GM13976 (cell line): ENCODE results near the gene RPL15.

Experiments
- DNase-seq: peaks from one replicate; pipeline ENCODE4 v3.0.0; 2012; ENCODE audit warnings: low spot score
- in situ Hi-C: fragments of 300-500 bp; cut with MboI; formaldehyde crosslinking; loops from one replicate; pipeline ENCODE4 v1.12.0; 2022; ENCODE audit warnings: low sequenced_read_pairs, mixed read lengths, inconsistent platforms; ENCODE audit not compliant: unreplicated experiment
- TF ChIP-seq, protein P1 (sequence below): IDR thresholded peaks from 2 replicates; pipeline ENCODE4 v1.5.1; 2012; ENCODE audit warnings: borderline replicate concordance, mild to moderate bottlenecking; ENCODE audit not compliant: insufficient read depth; ENCODE audit errors: extremely low read depth, missing control alignments, control extremely low read depth

Gene RPL15

DNA sequence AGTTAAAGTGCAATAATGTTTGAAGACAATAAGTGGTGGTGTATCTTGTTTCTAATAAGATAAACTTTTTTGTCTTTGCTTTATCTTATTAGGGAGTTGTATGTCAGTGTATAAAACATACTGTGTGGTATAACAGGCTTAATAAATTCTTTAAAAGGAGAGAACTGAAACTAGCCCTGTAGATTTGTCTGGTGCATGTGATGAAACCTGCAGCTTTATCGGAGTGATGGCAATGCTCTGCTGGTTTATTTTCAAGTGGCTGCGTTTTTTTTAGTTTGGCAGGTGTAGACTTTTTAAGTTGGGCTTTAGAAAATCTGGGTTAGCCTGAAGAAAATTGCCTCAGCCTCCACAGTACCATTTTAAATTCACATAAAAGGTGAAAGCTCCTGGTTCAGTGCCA is 2.7 kb downstream of the RPL15 start:
- TF ChIP-seq, protein P1, sequence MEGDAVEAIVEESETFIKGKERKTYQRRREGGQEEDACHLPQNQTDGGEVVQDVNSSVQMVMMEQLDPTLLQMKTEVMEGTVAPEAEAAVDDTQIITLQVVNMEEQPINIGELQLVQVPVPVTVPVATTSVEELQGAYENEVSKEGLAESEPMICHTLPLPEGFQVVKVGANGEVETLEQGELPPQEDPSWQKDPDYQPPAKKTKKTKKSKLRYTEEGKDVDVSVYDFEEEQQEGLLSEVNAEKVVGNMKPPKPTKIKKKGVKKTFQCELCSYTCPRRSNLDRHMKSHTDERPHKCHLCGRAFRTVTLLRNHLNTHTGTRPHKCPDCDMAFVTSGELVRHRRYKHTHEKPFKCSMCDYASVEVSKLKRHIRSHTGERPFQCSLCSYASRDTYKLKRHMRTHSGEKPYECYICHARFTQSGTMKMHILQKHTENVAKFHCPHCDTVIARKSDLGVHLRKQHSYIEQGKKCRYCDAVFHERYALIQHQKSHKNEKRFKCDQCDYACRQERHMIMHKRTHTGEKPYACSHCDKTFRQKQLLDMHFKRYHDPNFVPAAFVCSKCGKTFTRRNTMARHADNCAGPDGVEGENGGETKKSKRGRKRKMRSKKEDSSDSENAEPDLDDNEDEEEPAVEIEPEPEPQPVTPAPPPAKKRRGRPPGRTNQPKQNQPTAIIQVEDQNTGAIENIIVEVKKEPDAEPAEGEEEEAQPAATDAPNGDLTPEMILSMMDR, result no peak
- in situ Hi-C loops, result no loop called here
- DNase-seq, result no peak

- in situ Hi-C loops, result no loop called here
- TF ChIP-seq, protein P1, result no peak
- DNase-seq, result no peak
Observed at GRCh38 chr3:23920151-23920655, 3.3 kb downstream of the RPL15 start.

DNA sequence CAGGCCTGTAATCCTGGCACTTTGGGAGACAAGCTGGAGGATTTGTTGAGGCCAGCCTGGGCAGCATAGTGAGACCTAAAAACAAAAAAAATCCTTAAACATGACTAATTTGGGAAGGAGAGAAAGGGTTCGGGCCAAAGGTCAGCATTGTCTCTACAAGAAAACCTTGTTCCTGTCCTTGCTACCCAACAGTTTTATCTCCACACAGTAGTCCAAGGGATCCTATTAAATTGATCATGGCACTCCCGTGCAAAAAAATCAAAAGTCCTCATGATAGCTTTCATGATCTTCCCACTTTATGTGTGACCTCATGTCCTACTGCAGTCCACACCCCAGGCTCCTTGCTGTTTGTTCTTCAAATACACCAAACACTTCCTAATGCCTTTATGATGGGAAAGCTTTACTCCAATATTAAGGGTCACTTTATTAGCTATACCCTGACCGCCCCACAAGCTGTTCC is 4.2 kb downstream of the RPL15 start:
- no peak for DNase-seq
- TF ChIP-seq, protein P1, result no peak
- in situ Hi-C loops, result no loop called here

DNA sequence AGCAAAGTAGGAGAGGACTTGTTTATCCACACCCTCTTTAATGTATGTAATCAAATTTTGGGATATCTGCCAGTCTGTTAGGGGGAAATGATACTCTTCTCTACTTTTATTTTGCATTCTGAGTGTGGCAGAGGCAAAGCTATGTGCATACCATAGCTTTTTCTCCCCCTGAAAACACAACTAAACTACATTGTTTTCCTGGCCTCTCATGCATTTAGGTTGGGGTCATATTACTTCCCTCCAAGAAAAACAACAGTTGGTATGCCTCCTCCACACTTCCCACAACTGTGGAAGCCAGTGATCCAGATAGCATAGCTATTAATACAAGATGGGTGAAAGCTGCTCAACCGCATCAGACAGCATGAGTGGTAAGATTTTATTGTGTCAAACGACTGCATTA is 6.9 kb downstream of the RPL15 start:
- TF ChIP-seq, protein P1, result no peak
- DNase-seq, result no peak
- in situ Hi-C loops, result no loop called here

DNA sequence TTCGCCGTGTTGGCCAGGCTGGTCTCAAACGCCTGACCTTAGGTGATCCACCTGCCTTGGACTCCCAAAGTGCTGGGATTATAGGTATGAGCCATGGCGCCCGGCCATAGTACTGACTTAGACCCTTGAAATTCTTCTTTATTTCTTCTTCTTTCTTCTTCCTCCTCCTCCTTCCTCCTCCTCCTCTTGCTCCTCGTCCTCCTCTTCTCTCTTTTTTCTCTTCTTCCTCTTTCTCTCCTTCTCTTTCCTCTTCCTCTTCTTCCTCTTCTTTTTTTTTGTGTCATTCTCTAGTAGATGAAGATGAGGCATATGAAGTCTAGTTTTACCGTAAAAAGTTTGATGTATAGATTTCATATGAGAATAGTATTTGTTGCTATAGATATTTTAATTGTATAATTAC is 9.3 kb downstream of the RPL15 start:
- TF ChIP-seq, protein P1, result no peak
- no peak for DNase-seq
- in situ Hi-C loops, result no loop called here

GRCh38 chr3:23926736-23927135 is 9.8 kb downstream of the RPL15 start:
- DNase-seq, result no peak
- TF ChIP-seq, protein P1, result no peak
- in situ Hi-C loops, result no loop called here
